HuH-7 (cell line): ENCODE results near the gene CHRM2.
"Not testable (repeated sequence)": the region's sequence is repeated elsewhere in the genome, so short reads cannot be mapped to it uniquely, and the experiment has no call there.

Source experiments
- DNase-seq: peaks from one replicate; pipeline ENCODE4 v3.0.0; 2011; ENCODE audit warnings: low spot score

The CHRM2 gene

DNA sequence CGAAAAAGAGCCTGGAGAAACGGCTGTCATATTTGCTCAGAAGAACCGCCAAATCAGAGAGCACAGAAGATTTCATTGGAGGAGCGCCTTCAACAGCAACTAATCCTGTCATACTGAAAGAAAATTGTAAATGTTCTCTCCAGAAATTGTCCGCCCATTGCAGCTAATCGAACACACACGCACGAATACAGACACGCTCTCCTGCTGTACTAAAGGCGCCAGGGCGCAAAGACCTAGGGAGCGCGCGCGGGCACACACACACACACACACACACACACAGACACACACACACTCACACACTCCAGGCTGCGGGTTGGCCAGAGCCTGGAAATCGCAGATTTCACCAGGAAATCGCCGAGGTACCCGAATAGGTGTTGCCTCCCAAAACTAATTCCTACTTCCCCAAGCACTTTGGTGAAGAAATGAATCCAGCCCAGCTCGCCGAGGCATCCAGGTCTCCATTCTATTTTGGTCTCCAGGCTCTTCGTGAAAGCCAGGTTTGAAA is at the start of gene CHRM2:
TSS of gene CHRM2 (plus strand) at position 157 of the 505 bp plus-strand sequence. CDS start 146,214 bp downstream, outside the sequence.
- DNase-seq, result no peak

DNA sequence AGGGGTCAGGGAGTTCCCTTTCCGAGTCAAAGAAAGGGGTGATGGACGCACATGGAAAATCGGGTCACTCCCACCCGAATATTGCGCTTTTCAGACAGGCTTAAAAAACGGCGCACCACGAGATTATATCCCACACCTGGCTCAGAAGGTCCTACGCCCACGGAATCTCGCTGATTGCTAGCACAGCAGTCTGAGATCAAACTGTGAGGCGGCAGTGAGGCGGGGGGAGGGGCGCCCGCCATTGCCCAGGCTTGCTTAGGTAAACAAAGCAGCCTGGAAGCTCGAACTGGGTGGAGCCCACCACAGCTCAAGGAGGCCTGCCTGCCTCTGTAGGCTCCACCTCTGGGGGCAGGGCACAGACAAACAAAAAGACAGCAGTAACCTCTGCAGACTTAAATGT is 37.1 kb upstream of the CHRM2 start:
- DNase-seq, result not testable (repeated sequence)

DNA sequence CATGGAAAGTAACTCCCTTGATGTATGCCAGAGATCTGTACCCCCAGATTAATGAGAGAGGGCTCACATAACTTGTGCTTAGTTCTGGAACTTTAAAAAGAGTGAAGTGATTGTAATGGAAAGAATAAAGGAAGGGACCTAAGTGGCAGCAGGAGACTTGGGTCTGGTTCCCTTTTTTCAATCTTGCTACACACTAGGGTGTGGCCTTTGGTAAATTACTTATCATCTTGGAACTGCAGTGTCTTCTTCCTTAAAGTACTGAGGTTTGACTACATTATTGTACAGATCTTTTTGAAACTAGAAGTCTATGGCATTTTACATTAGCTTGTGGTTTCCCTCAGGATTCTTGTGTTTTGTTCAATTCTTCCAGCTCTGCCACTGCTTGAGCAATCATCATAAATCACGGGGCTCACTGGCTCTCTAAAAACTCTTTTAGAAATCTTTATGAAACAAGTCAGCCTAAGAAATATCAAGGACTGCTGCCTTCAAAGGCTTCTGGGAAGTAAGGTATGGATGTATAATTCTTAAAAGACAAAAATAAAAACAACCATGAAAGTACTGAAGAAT is 22.5 kb upstream of the CHRM2 start:
- DNase-seq, result no peak

DNA sequence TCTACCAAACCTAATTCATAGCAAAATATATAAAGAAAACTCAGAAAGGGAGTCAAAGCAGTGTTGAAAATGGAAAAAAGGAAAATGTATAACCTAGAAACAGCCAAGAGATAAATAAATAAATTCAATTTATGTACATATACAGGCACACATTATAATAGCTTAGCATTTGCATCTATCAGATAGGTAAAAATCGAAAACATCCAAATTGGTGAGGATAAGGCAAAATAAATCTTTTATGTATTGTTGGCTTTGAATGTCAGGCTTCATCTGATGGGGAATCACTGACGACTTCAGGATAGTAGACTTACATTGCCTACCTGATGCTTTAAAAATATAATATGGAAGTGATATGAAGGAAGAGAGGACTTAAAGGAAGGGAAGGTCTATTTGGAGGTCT is 20.6 kb upstream of the CHRM2 start:
- DNase-seq, result no peak

DNA sequence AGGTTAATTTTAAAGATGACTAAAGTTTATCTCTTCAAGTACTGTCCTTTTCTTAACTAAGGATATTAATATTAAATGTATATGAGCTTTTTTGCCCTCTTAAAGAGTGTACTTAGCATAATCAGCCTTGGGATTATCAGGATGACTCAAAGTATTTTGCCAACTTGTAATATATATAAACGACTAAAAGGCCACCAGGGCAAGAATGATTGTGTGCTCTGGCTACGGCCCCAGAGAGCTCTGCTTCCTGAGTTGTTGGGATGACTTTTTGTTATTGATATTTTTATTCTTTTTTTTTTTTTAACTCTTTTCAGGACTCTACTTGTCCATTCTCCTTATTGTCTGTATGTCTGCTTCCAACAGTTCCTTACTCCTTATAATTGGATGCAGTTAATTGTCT is 14.8 kb upstream of the CHRM2 start:
- no peak for DNase-seq

DNA sequence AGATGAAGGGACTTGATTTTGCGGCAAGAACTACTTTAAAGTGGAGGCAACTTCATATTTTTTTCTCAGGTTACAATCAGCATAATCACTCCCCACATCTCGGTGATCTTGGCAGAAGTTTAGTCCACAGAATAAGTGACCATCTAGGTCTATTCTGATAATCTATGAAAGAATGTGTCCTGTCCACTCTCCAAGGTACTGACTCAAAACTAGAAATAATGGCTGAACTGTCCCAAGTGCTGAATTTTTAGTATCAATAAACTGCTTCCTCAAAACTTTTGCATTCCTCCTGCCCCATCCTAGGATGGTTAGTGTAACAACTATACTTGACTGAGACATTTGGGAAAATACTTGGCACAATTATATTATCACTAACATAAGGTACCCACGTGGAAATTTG is 10.9 kb upstream of the CHRM2 start:
- DNase-seq, result no peak

DNA sequence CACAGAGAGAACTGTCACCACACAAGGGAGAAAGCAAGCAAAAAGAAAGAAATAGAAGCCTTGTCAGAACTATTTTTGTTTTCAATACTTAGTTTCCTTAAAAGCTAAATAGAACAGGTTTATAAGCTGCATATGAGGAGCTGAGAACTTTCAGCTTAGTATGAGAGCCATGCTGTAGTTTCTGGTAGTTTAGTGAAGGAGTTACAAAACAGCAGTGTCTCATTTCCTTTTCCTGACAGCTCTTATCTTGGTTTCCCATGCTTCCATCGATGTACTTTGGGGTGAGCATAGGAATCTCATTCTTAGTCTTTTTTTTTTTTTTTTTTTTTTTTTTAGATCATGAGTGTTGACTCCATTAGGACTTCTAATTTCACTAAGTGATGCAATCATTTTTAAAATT is 8.6 kb upstream of the CHRM2 start:
- no peak for DNase-seq

DNA sequence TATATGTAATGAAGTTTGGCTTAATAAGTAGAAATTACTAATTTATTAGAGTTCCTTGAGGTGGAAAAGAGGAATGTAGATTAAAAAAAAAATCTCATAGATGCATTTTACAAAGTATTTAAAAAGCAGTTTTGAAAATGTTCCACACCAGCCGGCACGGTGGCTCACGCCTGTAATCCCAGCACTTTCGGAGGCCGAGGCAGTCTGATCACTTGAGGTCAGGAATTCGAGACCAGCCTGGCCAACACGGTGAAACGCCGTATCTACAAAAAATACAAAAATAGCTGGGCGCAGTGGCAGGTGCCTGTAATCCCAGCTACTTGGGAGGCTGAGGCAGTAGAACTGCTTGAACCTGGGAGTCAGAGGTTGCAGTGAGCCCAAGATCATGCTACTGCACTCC is 3.2 kb upstream of the CHRM2 start:
- DNase-seq, result no peak

DNA sequence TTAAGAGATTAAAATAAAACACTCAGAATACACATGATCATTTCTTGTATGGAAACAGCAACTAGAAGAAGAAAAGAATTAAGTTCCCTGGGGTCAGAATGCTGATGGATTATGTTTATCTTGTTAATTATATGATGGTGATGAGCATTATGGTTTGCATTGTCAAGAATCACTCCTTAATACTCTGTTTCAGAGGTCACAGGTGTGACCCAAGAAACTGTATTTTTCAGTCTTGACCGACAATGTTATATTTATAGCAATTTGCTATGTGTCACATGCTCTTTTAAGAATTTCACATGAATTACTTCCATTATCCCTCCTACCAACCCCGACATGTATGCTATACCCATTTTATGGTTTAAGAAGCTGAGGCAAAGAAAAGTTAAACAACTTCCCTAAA is 2.7 kb upstream of the CHRM2 start:
- no peak for DNase-seq

DNA sequence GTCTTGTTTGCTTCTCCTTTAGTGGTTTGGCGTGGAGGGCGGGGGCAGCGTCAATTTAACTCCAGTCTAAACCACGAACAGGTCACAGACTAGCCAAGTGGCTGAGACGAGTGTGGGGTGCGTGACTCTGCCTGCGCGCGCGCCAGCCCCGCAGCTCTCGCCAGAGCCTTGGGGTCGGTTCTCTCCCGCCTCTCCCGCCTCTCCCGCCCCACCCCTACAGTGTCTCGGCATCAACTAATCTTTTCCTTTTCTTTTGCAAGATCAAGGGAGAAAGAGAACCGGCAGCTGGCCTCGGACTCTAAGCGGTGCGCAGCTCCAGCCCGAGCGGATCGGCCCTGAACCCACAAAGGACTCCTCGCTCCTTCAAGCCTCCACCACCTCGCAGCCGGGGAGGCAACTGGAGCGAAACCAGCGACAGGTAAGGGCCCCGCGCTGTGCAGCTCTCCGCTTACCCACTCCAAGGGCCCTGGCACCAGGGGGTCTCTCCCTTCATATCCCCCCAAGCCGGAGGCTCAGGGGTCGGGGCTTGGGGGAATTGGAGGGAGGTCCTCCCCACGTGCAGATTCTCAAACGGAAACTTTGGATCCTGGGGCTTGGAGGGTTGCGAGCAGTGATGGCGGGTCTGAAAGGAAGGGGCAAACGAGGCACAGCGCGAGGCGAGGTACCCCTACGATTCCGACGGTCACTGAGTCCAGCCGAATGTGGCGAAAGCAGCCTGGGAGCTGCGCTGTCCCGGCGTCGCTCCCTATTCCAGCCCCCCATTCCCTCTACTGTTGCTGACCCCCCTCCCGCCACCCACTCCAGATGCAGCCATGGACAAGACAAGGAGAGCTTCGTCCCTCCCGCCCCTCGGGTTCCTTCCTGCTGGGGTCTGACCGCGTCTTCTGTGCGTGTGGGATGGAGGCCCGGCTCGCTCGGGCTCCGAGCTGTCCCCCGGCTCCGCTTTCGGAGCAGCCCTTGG is 829 bp downstream of the CHRM2 start:
- no peak for DNase-seq

DNA sequence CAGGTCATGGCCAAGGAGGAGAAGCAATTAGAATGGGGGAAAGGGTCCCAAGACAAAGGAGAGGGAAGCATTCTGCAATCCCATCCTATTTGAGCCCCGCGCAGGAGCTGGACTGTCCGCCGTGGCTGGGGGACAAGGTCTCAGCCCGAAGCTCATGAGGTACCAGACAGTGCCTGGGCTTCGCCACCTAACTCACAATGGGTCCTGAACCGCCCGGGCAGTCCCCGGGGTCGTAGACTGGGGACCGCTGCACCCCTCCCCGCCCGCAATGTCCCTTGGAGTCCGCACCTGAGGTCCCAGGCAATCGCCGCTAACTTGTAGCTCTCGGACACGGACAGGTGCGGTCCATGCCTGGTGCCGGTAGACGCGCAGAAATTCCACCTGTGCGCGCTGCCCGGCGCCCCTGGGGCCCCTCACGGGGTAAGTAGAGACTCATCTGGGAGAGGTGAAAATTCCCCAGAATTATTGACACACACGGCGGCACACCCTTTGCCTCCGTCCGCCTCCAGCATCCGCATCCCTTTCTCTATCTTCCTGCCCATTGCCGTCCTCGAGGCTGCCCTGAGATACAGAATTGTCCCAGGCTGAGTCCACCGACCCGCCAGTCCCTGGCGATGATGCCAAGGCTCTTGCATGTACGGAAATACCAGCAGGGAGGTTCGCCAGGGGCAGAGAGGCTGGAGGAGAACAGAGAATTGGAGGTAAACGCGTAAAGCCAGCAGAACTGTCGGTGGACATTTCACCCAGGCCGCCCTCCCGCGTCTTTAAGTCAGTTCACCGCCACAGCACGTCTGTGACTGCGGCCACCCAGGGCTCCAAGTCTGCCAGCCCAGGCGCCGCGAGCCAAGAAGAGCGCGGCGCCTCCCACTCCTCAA is 1.8 kb downstream of the CHRM2 start:
- DNase-seq, result no peak

DNA sequence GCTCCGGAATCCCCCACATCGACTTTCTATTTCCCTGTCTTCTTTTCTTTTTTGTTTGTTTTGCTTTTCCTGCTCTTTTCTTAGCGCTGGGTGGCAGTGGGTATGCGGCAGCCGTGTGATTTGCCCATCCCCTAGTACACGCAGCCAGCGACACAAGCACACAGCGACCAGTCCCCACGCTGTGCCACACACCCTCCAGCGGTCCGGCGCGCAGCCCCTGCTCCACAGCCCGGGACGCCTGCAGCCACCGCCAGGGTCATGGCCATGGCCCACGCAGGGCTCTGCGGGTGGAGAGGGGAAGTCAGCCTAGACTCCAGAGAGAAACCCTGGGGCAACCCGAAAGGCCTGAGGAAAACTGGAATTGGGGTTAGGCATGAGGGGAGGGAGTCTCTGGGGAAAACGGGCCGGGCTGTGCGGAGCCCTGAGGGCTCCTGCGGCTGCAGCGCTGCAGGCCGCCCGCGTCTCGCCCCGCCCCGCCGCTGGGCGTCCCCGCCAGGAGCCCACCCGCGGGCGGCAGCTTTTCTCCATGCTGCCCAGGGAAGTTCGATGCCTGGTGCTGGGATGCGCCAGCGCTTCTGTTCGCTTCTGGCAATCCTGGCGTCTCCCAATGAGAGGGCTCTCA is 2.5 kb downstream of the CHRM2 start:
- no peak for DNase-seq

DNA sequence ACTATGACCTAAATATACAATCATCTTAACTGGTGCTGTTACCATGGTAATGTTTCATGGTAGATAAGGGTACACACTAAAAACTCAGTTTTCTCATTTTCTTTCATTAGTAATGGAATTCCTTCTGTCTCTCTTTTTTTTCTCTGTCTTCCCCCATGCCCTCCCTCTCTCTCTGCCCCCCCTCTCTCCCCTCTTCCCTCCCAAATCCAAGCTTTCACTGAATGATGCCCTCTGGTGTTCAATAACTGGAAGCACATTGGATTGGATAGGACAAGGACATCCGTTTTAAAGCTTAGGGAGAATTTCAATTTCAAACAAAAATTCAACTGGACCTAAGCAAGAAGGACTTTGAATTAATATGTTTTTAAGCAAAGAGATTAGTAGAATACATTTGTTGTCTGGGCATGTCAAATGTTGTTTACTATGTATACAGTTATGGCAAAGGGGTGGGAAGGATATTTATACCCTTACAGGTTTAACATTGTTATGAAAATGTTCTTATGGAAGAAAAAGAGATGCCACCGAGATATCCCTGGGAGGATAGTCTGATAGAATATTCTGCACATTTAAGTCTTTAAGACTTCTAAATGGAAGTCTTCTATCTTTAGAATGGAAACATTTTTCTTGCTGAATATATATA is 6.1 kb downstream of the CHRM2 start:
- DNase-seq, result peak; percentile 20

DNA sequence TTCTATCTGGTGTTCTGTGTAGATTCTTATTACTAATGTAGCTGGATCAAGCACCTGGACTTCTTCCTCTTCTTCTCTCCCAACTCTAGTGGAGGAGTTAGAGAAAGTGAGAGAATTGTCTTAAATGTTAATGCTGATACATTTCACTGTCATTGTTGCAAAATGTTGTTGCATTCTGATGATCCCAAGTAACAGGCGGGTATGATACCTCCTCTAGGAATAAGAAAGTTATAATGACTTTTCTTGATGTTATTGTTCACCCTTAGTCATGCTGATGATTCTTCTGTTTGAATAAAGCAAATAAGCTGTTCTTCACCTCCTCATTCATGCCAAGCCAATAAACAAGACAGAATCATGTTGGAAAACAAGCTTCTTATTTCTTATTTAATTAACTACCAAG is 9.1 kb downstream of the CHRM2 start:
- DNase-seq, result no peak

DNA sequence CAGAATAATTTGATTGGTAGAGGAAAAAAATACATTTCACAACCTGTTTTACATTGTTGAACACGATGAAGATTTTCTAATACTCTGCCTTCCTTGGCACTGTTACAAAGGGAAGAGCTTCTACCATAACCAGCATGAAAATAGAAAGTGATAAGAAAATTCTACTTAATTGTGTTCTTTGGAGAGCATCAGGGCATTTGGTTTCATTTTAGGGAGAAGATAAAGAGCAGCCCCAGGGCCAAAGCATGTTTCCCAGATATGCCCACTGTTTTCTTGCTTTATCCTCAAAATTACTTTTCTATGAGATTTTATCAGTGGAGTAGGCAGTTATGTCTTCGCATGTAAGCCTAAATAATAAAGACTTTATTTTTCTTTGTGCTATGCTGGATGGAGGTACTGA is 9.5 kb downstream of the CHRM2 start:
- no peak for DNase-seq

DNA sequence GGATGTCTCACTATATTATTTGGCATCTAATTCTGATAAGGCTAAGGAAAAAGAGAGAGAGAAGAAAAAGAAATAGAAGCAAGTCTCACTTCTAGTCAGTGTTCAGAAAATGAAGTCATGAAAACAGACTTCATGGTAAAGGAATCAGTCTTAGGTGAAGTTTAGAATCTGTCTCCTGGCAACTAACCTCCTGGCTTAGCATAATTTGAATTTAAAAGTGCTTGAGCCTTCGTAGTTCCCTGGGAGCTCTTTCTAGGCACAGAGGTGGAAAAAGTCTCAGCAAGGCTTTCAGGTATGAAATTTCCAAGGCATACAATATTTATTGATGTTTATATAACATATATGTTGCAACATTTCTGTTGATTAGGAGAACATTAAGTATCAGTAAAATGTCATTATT is 10.4 kb downstream of the CHRM2 start:
- no peak for DNase-seq

DNA sequence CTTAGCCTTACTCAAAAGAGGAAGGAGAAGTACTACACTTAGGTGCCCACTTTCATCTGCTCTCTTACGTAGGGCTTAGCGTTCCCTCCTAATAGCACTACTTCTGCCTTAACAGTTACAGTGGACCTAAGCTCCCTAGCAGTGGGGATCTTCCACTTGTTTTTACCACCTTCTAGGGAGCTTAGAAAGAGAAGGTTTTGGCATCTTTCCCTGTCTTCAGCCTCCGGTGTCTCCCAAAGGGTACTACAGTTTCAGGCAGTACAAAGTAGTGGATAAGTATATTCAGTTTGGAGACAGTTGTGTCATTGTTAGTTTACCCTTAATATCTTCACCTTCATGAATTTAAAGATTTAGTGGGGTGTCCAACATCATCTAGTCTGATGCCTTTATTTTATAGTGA is 14.6 kb downstream of the CHRM2 start:
- DNase-seq, result no peak

DNA sequence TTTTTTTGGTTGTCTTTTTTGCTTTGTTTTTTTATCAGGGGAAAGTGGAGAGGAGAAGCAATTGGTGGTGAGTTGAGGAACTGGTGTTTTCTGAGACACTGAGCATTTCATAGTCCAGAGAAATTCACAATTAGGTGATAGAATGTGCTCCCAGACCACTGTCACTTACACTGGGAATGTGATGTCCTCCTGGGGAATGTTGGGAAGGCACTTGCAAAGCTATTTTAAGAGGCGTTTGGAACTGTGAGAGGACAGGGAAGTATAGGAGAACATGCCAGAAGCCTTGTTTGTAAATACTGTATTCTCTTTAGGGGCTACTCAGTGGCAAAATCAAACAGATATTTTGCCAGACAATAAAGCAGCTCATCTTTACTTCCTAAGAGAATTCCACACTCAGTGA is 16.0 kb downstream of the CHRM2 start:
- DNase-seq, result no peak

DNA sequence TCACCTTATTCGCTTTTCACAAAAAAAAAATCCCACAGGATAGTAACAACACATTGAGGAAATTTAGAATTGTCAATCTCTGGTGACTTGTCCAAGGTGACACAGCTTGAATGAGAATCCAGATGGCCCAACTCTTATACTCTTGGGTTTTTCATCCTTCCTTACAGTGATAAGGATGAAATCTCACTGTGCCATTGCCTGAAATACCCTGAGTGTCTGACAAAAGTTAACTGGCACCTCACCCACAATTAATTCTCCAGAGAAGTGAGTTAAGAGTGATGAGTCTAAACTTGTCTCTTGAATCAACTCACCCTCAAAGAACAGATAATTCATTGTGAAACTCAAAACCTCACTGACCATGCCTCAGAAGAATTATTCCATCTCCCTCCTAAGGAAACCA is 18.9 kb downstream of the CHRM2 start:
- no peak for DNase-seq

DNA sequence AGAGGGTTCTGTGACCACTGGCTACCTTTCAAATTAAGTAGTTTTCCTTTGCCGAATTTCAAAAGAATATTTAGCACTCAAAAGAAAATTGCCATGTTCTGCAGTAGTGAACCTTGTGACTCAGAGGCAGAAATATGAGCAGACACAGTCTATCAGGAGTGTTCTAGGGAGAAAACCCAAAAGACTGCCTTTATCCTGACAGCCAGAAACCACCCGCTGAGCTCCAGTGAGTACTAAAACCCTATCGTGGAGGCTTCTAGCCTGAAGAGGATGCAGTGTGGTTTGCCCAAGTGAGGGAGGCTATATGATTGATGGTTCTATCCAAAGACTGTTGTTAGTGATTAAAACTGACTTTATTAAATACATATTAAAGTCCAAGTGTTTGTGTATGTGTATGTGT is 21.9 kb downstream of the CHRM2 start:
- DNase-seq, result no peak

DNA sequence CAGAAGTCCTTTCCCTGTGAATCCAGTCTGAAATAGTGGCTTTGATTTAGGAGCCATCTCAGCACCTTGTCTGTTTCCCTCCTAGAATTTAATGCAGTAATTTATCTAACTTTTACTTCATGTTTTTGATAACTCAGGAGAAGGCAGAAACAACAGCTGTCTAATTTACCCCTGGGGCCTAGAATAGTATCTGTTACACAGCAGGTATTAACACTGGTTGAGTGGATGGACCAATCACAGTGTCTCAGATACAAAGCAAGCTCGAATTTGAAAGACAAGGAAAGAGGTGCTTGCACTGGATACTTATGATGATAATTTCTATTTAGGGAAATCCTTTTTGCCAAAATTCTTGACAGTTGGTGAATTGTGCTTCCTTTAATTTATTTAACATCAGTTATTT is 23.4 kb downstream of the CHRM2 start:
- DNase-seq, result no peak

DNA sequence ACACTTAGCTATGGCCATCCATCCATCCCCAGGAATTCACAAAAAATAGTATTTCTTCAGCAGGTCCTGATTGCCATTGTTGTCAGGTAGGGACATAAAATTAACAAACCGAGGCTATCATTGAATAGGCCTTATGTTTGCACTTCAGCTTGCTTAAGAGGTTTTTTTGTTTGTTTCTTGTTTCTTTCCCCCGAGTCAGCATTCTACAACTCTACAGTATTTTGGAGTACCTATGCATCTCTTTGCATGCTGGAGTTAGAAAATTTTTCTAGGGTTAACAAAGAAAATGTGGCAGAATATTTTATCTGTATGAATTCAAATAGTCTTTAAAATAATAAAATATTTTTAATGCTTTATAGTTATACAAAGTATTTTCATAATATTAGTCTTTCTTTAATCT is 26.3 kb downstream of the CHRM2 start:
- no peak for DNase-seq
